ENCODE measurements around the gene PLA1A.
"Not testable (repeated sequence)": the region's sequence is repeated elsewhere in the genome, so short reads cannot be mapped to it uniquely, and the experiment has no call there.

Gene PLA1A, protein sequence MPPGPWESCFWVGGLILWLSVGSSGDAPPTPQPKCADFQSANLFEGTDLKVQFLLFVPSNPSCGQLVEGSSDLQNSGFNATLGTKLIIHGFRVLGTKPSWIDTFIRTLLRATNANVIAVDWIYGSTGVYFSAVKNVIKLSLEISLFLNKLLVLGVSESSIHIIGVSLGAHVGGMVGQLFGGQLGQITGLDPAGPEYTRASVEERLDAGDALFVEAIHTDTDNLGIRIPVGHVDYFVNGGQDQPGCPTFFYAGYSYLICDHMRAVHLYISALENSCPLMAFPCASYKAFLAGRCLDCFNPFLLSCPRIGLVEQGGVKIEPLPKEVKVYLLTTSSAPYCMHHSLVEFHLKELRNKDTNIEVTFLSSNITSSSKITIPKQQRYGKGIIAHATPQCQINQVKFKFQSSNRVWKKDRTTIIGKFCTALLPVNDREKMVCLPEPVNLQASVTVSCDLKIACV

DNA sequence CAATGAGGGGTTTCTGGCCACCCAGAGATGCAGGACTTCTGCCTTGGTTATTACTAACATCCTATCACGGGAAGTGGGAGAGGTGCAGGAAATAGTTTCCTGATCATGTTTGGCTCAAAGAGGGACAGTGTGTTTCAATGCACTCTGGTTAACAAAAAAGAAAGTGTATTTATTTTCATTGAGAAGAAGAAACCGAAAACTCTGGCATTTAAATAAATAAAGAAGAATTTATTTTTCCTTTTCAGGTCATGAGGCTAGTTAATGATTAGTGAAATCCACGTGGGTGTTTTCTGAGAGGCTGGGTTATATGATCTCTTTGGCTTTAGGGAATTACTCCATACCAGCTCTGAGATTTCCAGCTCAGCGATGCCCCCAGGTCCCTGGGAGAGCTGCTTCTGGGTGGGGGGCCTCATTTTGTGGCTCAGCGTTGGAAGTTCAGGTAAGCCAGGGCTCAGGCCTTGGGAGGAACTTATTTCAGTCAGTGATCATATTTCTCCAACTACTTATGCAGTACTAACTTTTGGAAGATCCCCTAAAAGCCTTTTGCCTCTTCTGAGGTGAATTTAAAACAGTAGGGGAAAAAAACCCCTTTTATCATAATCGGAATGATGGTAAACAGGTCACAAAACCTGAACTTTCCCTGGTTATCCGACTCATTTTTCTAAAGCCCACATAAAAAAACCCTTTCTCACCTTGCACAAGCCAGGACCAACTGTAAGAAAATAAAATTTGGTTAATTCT, at the start of gene PLA1A:
PLA1A (plus strand) TSS at position 338 of the 741 bp plus-strand sequence; CDS start at position 367, 29 bp downstream.
- no peak for DNase-seq

DNA sequence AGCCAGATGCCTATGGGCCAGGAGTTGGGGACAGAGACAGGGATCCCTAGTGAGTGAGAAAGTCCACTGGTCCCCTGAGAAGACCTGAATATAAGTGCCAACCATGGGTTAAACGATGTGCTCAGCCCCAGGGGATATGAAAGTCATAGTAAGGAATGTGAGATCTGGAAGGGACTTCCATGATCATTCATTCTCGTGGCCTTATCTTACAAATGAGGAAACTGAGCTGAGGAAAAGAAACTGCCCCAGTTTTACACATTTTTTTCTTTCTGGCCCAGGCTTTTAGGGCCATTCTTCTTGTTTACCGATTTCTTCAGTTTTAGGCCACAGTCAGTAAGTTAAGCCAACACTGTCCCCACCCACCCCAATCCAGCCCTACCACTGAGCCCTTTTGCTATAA, 49.3 kb upstream of the PLA1A start:
- no peak for DNase-seq

DNA sequence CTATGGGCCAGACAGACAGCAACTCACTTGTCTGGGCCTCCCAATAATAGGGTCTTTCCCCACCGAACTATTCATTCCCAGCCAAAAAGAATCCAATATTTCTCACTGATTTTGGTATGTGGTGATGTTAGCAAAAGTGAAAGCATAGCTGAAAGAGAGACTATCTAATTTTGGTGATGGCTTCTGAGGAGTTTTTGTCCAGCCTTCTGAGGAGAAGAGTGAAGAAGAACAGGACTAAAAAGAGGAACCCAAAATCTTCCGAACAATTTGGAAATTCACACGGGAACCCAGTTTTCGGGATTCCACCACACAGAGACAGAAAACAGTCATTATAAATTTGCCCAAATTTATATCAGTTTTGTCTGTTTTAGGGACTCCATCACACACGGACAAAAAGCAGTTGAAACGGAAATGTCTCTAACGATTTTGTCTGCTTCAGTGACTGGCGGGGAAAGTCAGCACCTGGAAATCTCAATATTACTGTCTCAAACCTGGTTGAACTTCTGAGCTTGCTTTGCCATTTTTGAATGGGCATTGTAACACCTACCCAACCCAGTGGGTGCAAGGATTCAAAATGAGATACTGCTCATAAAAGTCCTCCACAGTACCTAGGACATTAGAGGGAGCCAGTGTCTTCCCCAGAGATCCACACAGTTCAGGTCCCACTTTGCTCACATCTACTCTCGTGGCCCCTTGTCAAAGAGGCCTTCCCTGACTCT, 47.3 kb upstream of the PLA1A start:
- DNase-seq: no peak

DNA sequence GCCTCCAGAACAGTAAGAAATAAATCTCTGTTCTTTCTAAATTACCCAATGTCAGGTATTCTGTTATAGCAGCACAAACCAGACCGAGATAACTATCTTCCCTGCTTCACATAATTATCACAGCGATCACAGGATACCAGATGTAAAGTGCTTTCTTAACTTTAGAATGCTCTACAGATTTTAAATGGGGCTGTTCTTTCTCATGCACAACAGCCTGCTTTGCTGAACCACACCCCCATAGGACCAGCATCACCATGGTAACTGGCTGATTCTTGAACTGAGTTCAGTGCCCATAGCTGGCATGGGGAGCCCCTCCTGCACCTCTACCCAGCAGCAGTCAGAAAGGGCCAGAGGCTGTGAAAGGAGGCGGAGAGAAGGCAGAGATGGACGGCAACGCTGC, 46.1 kb upstream of the PLA1A start:
- DNase-seq: no peak

DNA sequence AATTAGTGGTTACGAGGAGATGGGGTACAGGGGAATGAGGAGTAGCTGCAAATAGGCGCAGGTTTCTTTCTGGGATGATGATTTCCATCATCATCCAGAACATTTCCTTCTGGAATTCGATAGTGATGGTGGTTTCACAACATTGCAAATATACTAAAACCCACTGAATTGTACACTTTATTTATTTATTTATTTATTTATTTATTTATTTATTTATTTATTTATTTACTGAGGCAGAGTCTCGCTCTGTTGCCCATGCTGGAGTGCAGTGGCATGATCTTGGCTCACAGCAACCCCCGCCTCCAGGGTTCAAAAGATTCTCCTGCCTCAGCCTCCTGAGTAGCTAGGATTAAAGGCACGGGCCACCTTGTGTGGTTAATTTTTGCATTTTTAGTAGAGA, 44.8 kb upstream of the PLA1A start:
- DNase-seq: not testable (repeated sequence)

DNA sequence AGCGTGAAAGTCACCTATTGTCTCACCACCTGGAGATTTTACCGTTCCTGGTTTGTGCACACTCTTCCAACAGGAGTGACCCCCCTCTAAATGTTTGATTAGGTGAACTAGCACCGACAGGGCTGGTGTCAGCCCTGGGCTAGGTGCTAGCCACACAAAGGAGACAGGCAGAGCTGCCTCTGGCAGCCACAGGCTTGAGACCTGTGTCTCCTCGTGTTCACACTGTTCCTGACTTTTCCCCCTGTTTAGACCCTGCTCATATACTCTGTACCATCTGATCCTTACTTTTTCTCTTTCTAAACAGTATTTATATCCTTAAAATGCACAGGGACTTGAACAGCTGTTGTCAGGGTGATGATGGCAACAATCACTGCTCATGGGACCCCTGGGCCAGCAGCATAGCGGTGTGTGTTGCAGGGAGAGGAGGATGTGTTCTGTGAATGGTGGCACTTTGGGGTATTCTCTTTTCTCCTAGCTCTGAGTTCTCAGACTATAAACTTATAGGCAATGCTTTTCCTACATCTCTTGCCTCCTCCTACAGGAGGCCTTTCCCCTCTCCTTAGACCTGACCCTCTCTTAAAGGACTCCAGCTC, 43.8 kb upstream of the PLA1A start:
- DNase-seq: no peak

DNA sequence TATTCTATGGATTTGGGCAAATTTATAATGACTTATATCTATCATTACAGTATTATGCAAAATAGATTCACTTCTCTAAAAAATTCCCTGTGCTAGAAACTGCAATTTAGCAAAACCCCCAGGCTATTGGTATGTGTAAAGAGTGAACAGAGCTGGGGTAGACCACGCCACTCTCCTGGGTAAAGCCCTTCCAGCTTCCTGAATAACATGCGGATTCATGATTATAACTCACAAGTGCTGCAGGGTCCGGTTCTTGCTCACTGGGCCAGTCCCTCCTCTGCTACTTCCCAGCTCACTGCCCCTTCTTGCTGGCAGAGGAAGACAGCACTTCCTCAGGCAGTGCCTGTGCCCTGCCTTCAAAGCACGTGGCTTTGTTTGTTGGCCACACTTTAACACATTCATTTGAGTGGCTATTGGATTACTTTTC, 42.4 kb upstream of the PLA1A start:
- no peak for DNase-seq

DNA sequence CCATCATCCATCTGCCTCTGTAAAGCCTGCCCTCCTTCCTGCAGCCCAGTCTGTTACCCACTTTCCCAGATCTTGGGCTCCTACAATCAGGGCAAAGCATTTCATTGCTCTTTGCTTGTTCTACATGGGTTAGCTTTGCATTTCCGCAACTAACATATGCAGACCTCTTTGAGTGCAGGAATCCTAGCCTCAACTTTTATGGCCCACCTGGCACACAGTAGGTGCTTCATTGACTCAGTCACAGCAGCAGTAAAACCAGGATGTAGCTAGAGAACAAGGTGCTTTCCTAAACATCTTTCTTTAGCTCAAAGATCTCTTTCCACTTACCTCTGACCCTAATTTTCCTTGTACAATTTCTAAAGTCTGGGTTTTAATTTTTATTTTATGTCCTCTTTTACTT, 41.8 kb upstream of the PLA1A start:
- no peak for DNase-seq

DNA sequence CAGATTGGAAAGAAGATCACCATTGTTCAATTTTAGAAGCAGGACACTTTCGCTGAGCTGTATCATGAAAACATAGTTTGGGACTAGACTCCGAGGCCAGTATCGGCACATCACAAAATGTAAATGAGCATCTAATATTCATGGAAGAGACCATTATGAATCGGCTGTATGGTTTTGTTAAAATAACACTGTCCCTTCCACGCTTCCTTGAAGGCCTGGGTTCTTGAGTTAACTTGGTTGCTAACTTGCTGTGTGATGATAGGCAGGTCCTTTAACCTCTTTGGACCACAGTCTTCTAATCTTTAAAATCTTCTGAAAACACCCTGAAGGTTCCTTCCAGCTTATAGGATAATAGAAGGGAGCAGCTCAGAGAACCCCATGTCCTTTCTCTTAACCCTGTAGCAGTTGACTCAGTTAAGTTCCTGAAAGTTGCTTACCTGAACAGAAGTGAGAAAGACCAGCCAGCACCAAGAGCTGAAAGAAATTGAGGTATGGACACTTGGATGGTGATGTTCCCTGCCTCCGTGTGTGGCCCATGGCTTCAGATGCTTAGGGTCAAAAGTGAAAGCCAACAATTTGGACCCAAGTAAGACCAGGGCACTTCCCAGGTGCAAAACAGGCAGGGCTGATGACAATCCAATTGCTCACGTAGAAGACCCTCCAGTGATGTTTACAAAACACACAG, 40.4 kb upstream of the PLA1A start:
- DNase-seq: no peak

DNA sequence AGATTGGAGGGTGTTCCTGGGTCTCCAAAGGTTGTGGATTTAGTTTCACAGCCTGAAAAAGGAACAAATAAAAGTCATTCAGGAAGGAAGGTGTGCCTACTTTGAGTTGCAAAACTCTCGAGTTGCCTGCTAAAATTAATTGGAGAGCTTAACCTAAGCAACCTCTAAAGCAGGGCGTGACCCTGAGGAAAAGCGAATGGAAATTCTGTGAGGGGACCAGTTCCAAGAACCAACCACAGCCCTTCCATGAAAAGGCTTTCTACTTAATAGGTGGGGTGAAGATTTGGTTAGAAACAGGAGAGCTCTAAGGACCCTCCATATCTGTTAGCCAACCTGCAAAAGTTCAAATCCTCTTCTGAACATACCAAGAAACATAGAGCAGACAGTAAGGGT, 39.8 kb upstream of the PLA1A start:
- DNase-seq: no peak

DNA sequence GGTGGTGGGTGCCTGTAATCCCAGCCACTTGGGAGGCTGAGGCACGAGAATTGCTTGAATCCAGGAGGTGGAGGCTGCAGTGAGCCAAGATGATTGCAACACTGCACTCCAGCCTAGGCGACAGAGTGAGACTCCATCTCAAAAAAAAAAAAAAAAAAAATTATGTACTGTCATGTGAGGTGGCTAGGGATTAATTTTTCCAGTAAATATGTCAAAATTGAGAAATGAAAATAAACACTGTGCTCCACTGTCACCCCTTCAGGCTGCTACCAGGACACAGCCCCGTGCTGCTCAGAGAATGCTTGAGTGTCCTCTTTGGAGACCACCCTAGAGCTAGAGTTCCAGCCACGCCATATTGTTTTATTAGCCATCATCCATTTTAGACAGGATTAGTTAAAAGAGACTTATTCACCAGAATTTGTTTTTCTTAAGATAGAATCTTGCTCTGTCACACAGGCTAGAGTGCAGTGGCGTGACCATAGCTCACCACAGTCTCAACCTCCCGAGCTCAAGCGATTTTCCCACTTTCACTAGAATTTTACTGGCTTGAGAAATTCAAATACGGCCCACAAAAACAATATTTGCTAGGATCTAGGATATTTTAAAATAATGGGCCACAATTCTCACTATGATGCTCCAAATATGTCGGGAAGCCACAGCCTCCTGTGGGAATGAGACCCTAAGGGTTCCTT, 38.9 kb upstream of the PLA1A start:
- DNase-seq: no peak

DNA sequence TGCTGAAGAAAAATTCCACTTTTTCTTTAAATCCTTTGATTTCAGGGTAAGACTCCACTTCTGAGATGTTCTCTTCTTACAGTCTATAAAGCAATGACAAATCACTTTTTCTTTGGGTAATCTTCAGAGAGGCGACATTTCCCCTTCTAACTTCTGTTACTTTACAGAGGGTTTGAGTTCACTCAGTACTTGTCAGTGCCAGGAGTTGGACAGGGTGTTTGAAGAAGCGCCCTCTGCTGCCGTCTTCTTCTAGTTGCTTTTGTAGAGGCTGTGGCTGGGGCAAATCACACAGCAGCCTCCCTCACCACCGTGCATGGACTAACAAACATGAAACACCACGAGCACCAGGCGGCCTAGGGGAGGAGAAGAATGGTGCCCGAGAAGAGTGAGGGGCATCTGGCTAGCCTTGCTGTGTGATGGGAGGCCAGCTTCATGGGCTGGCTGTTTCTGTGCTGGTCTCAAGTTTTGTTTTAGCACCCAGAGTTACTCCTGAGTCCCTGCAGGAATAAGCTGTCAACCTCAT, 38.2 kb upstream of the PLA1A start, which contains the start of gene CD80:
CD80 (minus strand) TSS at position 174 of the 523 bp plus-strand sequence. CDS start 1,886 bp downstream, outside the sequence.
- peak; percentile 21 for DNase-seq

DNA sequence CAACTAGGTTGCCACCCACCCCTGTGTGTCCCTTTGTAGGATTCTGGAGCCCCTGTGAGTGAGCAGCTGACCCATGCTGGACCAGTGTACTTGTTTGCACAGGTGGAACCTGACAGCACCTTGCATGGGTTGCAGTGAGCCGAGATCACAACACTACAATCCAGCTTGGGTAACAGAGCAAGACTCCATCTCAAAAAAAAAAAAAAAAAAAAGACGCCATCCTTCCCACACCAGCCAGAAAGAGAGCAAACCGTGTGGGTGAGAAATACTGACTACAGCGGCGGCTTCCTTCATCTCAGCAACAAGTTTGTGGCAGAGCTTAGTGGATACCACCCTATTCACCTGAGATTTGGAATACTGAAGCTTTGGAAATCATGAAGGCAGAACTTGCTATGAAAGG, 37.5 kb upstream of the PLA1A start:
- DNase-seq: no peak

DNA sequence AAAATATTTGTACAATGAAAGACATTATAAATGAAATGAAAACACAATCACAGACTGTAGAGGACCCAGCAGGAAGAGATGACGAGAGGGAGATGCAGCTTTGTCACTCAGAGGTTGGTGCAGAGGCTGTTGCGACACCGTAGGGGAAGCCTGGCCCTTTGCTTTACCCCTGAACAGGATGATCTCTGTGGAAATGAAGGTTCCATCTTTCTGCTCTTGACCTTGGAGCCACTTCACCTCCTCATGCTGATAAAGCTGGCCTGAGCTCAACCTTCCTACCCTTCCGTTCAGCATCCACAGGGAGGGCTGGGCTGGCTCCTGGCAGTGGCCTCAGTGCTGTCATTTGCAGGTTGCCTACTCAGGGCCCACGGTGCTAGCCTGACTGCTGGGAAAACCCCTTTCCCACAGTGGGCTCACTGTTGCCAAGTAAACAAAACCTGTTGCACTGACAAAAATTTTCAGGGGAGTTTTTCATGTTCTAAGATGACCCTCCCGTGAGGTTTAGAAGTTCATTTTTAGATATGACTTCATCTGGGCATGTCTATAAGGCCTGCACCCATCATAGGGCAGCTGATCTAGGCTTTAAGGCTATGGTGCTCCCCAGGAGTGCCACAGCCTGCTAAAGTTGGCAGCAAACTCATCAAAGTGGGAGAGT, 35.3 kb upstream of the PLA1A start:
- no peak for DNase-seq

DNA sequence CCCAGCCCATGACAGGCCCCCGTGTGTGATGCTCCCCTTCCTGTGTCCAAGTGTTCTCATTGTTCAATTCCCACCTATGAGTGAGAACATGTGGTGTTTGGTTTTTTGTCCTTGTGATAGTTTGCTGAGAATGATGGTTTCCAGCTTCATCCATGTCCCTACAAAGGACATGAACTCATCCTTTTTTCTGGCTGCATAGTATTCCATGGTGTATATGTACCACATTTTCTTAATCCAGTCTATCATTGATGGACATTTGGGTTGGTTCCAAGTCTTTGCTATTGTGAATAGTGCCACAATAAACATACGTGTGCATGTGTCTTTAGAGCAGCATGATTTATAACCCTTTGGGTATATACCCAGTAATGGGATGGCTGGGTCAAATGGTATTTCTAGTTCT, 34.4 kb upstream of the PLA1A start:
- not testable (repeated sequence) for DNase-seq

DNA sequence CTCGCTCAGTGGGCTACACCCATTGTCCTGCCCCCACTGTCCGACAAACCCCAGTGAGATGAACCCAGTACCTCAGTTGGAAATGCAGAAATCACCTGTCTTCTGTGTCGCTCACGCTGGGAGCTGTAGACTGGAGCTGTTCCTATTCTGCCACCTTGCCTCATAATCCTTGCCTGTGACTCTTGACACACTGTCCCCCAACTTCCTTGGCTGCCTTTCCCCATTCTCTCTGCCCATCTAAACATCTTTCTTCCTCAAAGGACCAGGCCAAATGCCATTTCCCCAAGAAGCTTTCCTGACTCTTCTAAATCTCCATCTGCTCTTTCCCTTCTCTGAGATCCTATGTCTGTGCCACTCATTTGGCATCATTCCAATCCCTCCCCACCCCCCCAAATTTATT, 28.5 kb upstream of the PLA1A start:
- no peak for DNase-seq

DNA sequence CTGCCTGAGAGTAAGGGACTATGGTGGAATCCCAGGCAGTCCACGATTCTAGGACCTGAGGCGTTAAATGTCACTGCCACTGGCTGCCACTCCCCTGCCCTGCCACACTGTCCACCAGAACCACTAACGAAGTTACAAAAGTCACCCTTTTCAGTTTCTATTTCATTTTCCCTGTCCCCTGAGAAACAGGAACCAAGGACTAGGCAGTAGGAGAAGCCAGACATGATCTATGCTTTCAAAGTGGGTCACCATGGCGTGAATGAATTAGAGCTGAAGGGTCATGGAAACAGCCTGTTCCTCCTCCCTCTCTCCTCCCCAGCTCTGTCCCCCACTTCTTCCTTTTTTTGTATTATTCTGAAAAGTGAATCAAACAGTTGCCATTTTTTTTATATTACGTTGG, 27.5 kb upstream of the PLA1A start:
- no peak for DNase-seq

DNA sequence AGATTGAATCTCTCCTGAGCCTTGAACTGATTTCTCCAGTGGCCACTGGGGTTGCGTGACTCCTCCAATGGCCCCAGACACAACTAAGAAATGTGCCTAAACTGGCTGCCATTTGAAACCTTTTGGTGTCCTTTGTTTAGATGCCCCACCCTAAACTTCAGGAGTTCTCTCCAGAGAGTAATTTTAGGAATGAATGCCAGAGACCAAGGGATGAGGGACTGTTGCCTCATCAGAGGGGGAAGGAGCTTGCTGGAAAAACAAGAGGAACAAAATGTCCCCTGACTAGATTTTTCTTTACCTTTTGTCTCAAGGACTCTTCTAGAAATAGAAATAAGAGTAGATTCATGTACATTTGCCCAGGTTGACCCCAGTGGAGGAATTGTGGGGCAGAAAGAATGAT, 26.5 kb upstream of the PLA1A start:
- no peak for DNase-seq

DNA sequence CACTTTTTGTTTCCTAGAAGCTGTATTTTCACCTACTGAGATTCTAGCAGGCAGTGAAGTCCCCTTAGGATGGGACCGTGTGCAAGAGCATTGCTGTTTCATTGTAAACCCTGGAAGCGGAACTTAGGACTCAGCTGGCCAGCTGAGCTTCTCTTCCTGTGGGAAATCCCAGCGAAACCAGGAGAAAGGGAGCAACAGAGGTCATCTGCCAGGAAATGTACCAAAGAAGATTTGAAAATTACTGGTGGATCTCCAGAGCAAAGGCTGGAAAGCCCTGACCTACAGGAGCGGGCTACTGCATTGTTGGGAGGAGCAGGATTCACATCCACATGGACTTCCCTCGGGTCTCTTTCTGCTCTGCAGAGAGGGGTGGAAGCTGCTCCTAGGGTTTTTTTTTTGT, 26.0 kb upstream of the PLA1A start:
- no peak for DNase-seq

DNA sequence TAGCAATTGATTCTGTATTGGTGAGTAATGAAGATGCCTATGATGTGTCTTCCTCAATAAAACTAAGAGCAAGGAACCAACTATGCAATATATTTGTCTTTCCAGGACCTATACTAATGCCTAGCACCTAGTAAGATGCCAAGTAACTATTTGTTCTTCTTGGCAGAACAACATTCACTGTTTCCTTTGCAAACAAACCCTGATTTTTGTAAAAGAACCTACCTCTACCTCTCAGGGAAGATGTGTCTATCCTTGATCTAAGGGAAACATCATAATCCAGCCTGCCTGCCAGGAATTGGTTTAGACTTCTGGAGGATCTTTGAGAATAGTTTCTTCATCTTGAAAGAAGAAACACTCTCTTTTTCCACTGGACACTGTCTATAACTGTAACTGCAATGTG, 22.2 kb upstream of the PLA1A start:
- DNase-seq: no peak
